Activated CD8-positive, alpha-beta memory T cell treated with anti-CD3 and anti-CD28 coated beads, Interleukin-2, amount 50 U/mL, for 4 hours (primary cell): ENCODE measurements around the gene F2R.
A peak's percentile ranks its signal among the peaks of the same experiment; 100 is the strongest.

ENCODE experiments used
- DNase-seq: peaks from one replicate; pipeline ENCODE4 v3.0.0-alpha.2; 2020

Gene F2R

GRCh38 chr5:76690704-76691466 is 25.0 kb upstream of the F2R start:
- no peak for DNase-seq

GRCh38 chr5:76691467-76692273 is 24.3 kb upstream of the F2R start:
- no peak for DNase-seq

- DNase-seq, result no peak
These were observed 23.7 kb upstream of the F2R start for GRCh38 chr5:76692274-76692540.

GRCh38 chr5:76692651-76693050 is 23.3 kb upstream of the F2R start:
- DNase-seq, result no peak

GRCh38 chr5:76693141-76693540 is 22.8 kb upstream of the F2R start:
- no peak for DNase-seq

- DNase-seq, result no peak
These were observed 21.6 kb upstream of the F2R start for GRCh38 chr5:76694317-76694716.

GRCh38 chr5:76695346-76695745 is 20.6 kb upstream of the F2R start:
- no peak for DNase-seq

GRCh38 chr5:76696251-76696650 is 19.7 kb upstream of the F2R start:
- DNase-seq, result no peak

GRCh38 chr5:76697670-76698069 is 18.3 kb upstream of the F2R start:
- no peak for DNase-seq

GRCh38 chr5:76700571-76700970 is 15.4 kb upstream of the F2R start:
- no peak for DNase-seq

- DNase-seq, result no peak
These were observed 14.6 kb upstream of the F2R start for GRCh38 chr5:76701298-76701697.

- no peak for DNase-seq
These were observed 12.2 kb upstream of the F2R start for GRCh38 chr5:76703707-76704106.

GRCh38 chr5:76704131-76704663 is 11.7 kb upstream of the F2R start:
- no peak for DNase-seq

GRCh38 chr5:76705574-76705973 is 10.4 kb upstream of the F2R start:
- DNase-seq, result no peak

GRCh38 chr5:76709762-76710161 is 6.2 kb upstream of the F2R start:
- DNase-seq, result no peak

- no peak for DNase-seq
These were observed 4.9 kb upstream of the F2R start for GRCh38 chr5:76710991-76711390.

GRCh38 chr5:76714751-76715485 is 1.0 kb upstream of the F2R start:
- DNase-seq, result no peak

GRCh38 chr5:76715486-76715735 is 515 bp upstream of the F2R start:
- no peak for DNase-seq

GRCh38 chr5:76716456-76717157 is 681 bp downstream of the F2R start:
- peak; percentile 24 for DNase-seq

- DNase-seq, result no peak
These were observed 1.5 kb downstream of the F2R start for GRCh38 chr5:76717222-76718083.

GRCh38 chr5:76718381-76718832 is 2.5 kb downstream of the F2R start:
- DNase-seq, result no peak

GRCh38 chr5:76718880-76719279 is 3.0 kb downstream of the F2R start:
- no peak for DNase-seq
